H9 (cell line): ENCODE measurements around the gene C4orf36. TPM values are rescaled to one million over a fixed set of nuclear protein-coding genes. Genes with fewer than 3 reads are reported as not detected.

Source experiments
- DNase-seq: peaks from one replicate; pipeline ENCODE4 v3.0.0-alpha.2; 2017
- H2AFZ ChIP-seq: one replicate; pipeline ENCODE4 v1.6.1; 2013; ENCODE audit warnings: mild to moderate bottlenecking, low read length, control low read depth, moderate library complexity
- H2AK5ac ChIP-seq: 2 replicates; pipeline ENCODE4 v1.6.1; 2013; ENCODE audit warnings: low read length, control low read depth, mixed read lengths; ENCODE audit not compliant: insufficient read length
- H2BK120ac ChIP-seq: one replicate; pipeline ENCODE4 v1.6.1; 2013; ENCODE audit warnings: low read depth, mild to moderate bottlenecking, low read length, control low read depth, inconsistent platforms; ENCODE audit not compliant: poor library complexity, severe bottlenecking
- H2BK12ac ChIP-seq: 2 replicates; pipeline ENCODE4 v1.6.1; 2013; ENCODE audit warnings: low read length, control low read depth, mixed read lengths, low read depth; ENCODE audit not compliant: insufficient read length
- H2BK15ac ChIP-seq: 2 replicates; pipeline ENCODE4 v1.6.1; 2013; ENCODE audit warnings: low read depth, low read length, control low read depth
- H2BK20ac ChIP-seq: one replicate; pipeline ENCODE4 v1.6.1; 2013; ENCODE audit warnings: low read depth, mild to moderate bottlenecking, low read length, control low read depth, inconsistent platforms; ENCODE audit not compliant: poor library complexity, severe bottlenecking
- H2BK5ac ChIP-seq: 2 replicates; pipeline ENCODE4 v1.6.1; 2013; ENCODE audit warnings: low read length, control low read depth, mixed read lengths; ENCODE audit not compliant: insufficient read length
- H3K14ac ChIP-seq: 2 replicates; pipeline ENCODE4 v1.6.1; 2013; ENCODE audit warnings: low read length, control low read depth; ENCODE audit not compliant: insufficient read depth
- H3K18ac ChIP-seq: 2 replicates; pipeline ENCODE4 v1.6.1; 2013; ENCODE audit warnings: low read depth, mild to moderate bottlenecking, mixed read lengths, low read length, control low read depth; ENCODE audit not compliant: insufficient read length
- H3K23ac ChIP-seq: 2 replicates; pipeline ENCODE4 v1.6.1; 2013; ENCODE audit warnings: low read length, control low read depth, mixed read lengths, low read depth; ENCODE audit not compliant: insufficient read length
- H3K23me2 ChIP-seq: 2 replicates; pipeline ENCODE4 v1.6.1; 2013; ENCODE audit warnings: low read depth, mild to moderate bottlenecking, mixed read lengths, low read length, control low read depth; ENCODE audit not compliant: insufficient read length, poor library complexity, severe bottlenecking
- H3K27ac ChIP-seq: 2 replicates; pipeline ENCODE4 v1.5.1; 2013; ENCODE audit warnings: low read length, control low read depth, mixed read lengths, low read depth; ENCODE audit not compliant: insufficient read length
- H3K27me3 ChIP-seq: 2 replicates; pipeline ENCODE4 v1.6.1; 2013; ENCODE audit warnings: low read length, control low read depth, inconsistent platforms; ENCODE audit not compliant: insufficient read depth
- H3K4ac ChIP-seq: 2 replicates; pipeline ENCODE4 v1.6.1; 2013; ENCODE audit warnings: low read depth, mild to moderate bottlenecking, control low read depth, inconsistent platforms, low read length, moderate library complexity
- H3K4me1 ChIP-seq: 2 replicates; pipeline ENCODE4 v1.6.1; 2013; ENCODE audit warnings: low read length, control low read depth, inconsistent platforms; ENCODE audit not compliant: insufficient read depth
- H3K4me2 ChIP-seq: 2 replicates; pipeline ENCODE4 v1.6.1; 2013; ENCODE audit warnings: low read length, control low read depth, mixed read lengths; ENCODE audit not compliant: insufficient read length, insufficient read depth
- H3K56ac ChIP-seq: 2 replicates; pipeline ENCODE4 v1.6.1; 2013; ENCODE audit warnings: low read depth, mild to moderate bottlenecking, mixed read lengths, low read length, control low read depth; ENCODE audit not compliant: insufficient read length
- H3K79me1 ChIP-seq: 2 replicates; pipeline ENCODE4 v1.6.1; 2013; ENCODE audit warnings: low read depth, mild to moderate bottlenecking, moderate library complexity, low read length, control low read depth, inconsistent platforms; ENCODE audit not compliant: insufficient read depth, poor library complexity, severe bottlenecking
- H3K79me2 ChIP-seq: 2 replicates; pipeline ENCODE4 v1.6.1; 2013; ENCODE audit warnings: low read length, control low read depth, inconsistent platforms; ENCODE audit not compliant: insufficient read depth
- H3K9ac ChIP-seq: 2 replicates; pipeline ENCODE4 v1.6.1; 2013; ENCODE audit warnings: low read length, control low read depth, mixed read lengths; ENCODE audit not compliant: insufficient read length; ENCODE audit errors: extremely low read depth
- H3K9me3 ChIP-seq: one replicate; pipeline ENCODE4 v1.6.1; 2013; ENCODE audit warnings: low read depth, low read length, inconsistent platforms; ENCODE audit not compliant: control insufficient read depth
- H3T11ph ChIP-seq: one replicate; pipeline ENCODE4 v1.6.1; 2013; ENCODE audit warnings: mild to moderate bottlenecking, low read length, control low read depth, inconsistent platforms
- H4K20me1 ChIP-seq: one replicate; pipeline ENCODE4 v1.6.1; 2013; ENCODE audit not compliant: control insufficient read depth, insufficient read length, insufficient read depth
- H4K5ac ChIP-seq: 2 replicates; pipeline ENCODE4 v1.6.1; 2013; ENCODE audit warnings: low read depth, mild to moderate bottlenecking, mixed read lengths, low read length, control low read depth; ENCODE audit not compliant: insufficient read length
- H4K8ac ChIP-seq: replicated peaks from 2 replicates; pipeline ENCODE4 v1.6.1; 2013; ENCODE audit warnings: low read length, control low read depth, mixed read lengths, low read depth; ENCODE audit not compliant: insufficient read length
- H4K91ac ChIP-seq: 2 replicates; pipeline ENCODE4 v1.6.1; 2013; ENCODE audit warnings: low read depth, mild to moderate bottlenecking, moderate library complexity, mixed read lengths, low read length, control low read depth; ENCODE audit not compliant: insufficient read length
- H3K27ac Mint-ChIP-seq, 3 experiments: 2 replicates in 2 of 3; 3 replicates in 1 of 3; pipeline ENCODE4 v1.8.0; 2020 to 2021; ENCODE audit warnings: mixed read lengths in 3 of 3, mild to moderate bottlenecking in 1 of 3, moderate library complexity in 1 of 3
- H3K27me3 Mint-ChIP-seq: 2 replicates; pipeline ENCODE4 v1.8.0; 2021; ENCODE audit warnings: low read depth, mild to moderate bottlenecking, moderate library complexity, mixed read lengths
- H3K36me3 Mint-ChIP-seq, 3 experiments: 2 replicates in 2 of 3; 3 replicates in 1 of 3; pipeline ENCODE4 v1.8.0; 2020 to 2021; ENCODE audit warnings: low read depth in 3 of 3, mixed read lengths in 3 of 3; ENCODE audit not compliant: insufficient read depth in 1 of 3
- H3K4me1 Mint-ChIP-seq, 2 experiments: 2 replicates each; pipeline ENCODE4 v1.8.0; 2020; ENCODE audit warnings: mixed read lengths in 2 of 2
- H3K4me3 Mint-ChIP-seq, 2 experiments: 2 replicates in 1 of 2; 3 replicates in 1 of 2; pipeline ENCODE4 v1.8.0; 2020 to 2021; ENCODE audit warnings: mild to moderate bottlenecking in 2 of 2, mixed read lengths in 2 of 2, moderate library complexity in 1 of 2
- H3K9me3 Mint-ChIP-seq, 2 experiments: 2 replicates in 1 of 2; 3 replicates in 1 of 2; pipeline ENCODE4 v1.8.0; 2020; ENCODE audit warnings: mild to moderate bottlenecking in 2 of 2, mixed read lengths in 2 of 2, moderate library complexity in 1 of 2
- CTCF ChIP-seq: fragments of 200-600 bp; sonication (generic); conservative IDR thresholded peaks from 3 replicates; pipeline ENCODE4 v1.8.0; 2021; ENCODE audit warnings: antibody characterized with exemption, mild to moderate bottlenecking
- WGBS: extraction: QIAGEN DNeasy Blood & Tissue Kit; methylation state at CpG from one replicate; pipeline ENCODE4 v1.1.7; 2013; ENCODE audit warnings: missing lambda C conversion rate, low lambda C conversion rate, mixed read lengths; ENCODE audit not compliant: insufficient read length; ENCODE audit errors: extremely low coverage; 5-methylcytosine and 5-hydroxymethylcytosine counted together
- total RNA-seq: library from RNA; stranded (reverse); gene quantifications from 2 replicates; pipeline ENCODE4 v1.2.1, GENCODE V29; 2021

C4orf36 gene
- total RNA-seq, 1 experiment from 2014 or later, result 2.2 TPM

GRCh38 chr4:86916392-86916791 is 24.2 kb upstream of the C4orf36 start:
- H4K8ac ChIP-seq, result no peak overlapping the region
- H3K27ac ChIP-seq, result no peak overlapping the region
- no peaks in the 10 kb centered on the region for H3K23me2 ChIP-seq
- no peaks in the 10 kb centered on the region for H3K27me3 ChIP-seq
- Mint-ChIP-seq H3K27ac (no peak overlapping the region), H3K4me1 (no peaks in the 10 kb centered on the region), H3K27me3 (no peaks in the 10 kb centered on the region), H3K9me3 (no peaks in the 10 kb centered on the region), H3K4me3 (no peak overlapping the region), H3K36me3 (no peaks in the 10 kb centered on the region; a peak in 1 of 7 replicates)
- no peak overlapping the region for H2BK12ac ChIP-seq
- H3K79me1 ChIP-seq, result no peaks in the 10 kb centered on the region
- H4K91ac ChIP-seq, result no peak overlapping the region
- no peak overlapping the region for H2AFZ ChIP-seq
- no peak overlapping the region for H3K14ac ChIP-seq
- no peak overlapping the region for H2BK15ac ChIP-seq
- no peak for TF ChIP-seq CTCF
- WGBS, result no CpG with 5 or more reads among the region's 1 CpG
- H2AK5ac ChIP-seq, result no peak overlapping the region
- H3K9ac ChIP-seq, result no peak overlapping the region
- no peak overlapping the region for H4K5ac ChIP-seq
- no peak overlapping the region for H2BK5ac ChIP-seq
- no peak overlapping the region for H3K4ac ChIP-seq
- H2BK20ac ChIP-seq, result no peak overlapping the region
- no peak overlapping the region for H2BK120ac ChIP-seq
- no peak overlapping the region for H3K4me2 ChIP-seq
- H3K9me3 ChIP-seq, result no peaks in the 10 kb centered on the region
- no peak overlapping the region for H3T11ph ChIP-seq
- H3K23ac ChIP-seq, result no peak overlapping the region
- no peaks in the 10 kb centered on the region for H3K4me1 ChIP-seq
- H3K56ac ChIP-seq, result no peak overlapping the region
- no peak for DNase-seq
- peaks cover 4% of the 10 kb centered on the region for H4K20me1 ChIP-seq
- no peaks in the 10 kb centered on the region for H3K79me2 ChIP-seq
- no peak overlapping the region for H3K18ac ChIP-seq
